K562 (cell line): Measurements from ENCODE around the gene B4GALT1. TPM values are rescaled to one million over a fixed set of nuclear protein-coding genes. Genes with fewer than 3 reads are reported as not detected.

Experiments used
- MCM3 ChIP-seq: fragments of 450-650 bp; IDR thresholded peaks from 2 replicates; pipeline ENCODE4 v1.6.1; 2016
- OTX1 ChIP-seq: fragments of 450-650 bp; formaldehyde crosslinking; IDR thresholded peaks from 2 replicates; pipeline ENCODE4 v1.4.0; 2022; ENCODE audit warnings: mild to moderate bottlenecking
- PHB ChIP-seq: fragments of 250-450 bp; sonication (Bioruptor Pico); IDR thresholded peaks from 2 replicates; pipeline ENCODE4 v1.5.0; 2021
- PHF8 ChIP-seq: fragments of 200-600 bp; sonication (generic); IDR thresholded peaks from 2 replicates; pipeline ENCODE4 v1.6.1; 2012; ENCODE audit warnings: mixed run types, mild to moderate bottlenecking, inconsistent platforms, low read length, moderate library complexity, borderline replicate concordance
- RAD51 ChIP-seq: fragments of 450-650 bp; IDR thresholded peaks from 2 replicates; pipeline ENCODE4 v1.7.1; 2016; ENCODE audit warnings: low read depth, mild to moderate bottlenecking, borderline replicate concordance
- SMAD3 ChIP-seq: fragments of 450-650 bp; formaldehyde crosslinking; conservative IDR thresholded peaks from 2 replicates; pipeline ENCODE4 v1.4.0; 2020; ENCODE audit warnings: mild to moderate bottlenecking
- SMARCA5 ChIP-seq: fragments of 450-650 bp; IDR thresholded peaks from 2 replicates; pipeline ENCODE4 v1.6.1; 2016
- SMARCE1 ChIP-seq: fragments of 450-650 bp; IDR thresholded peaks from 2 replicates; pipeline ENCODE4 v1.7.1; 2016; ENCODE audit warnings: mild to moderate bottlenecking
- TCF3 ChIP-seq: sonication (generic); formaldehyde crosslinking; IDR thresholded peaks from 2 replicates; pipeline ENCODE4 v1.4.0; 2020; ENCODE audit warnings: mild to moderate bottlenecking, missing genetic modification reagents
- ZNF232 ChIP-seq: sonication (generic); formaldehyde crosslinking; IDR thresholded peaks from 2 replicates; pipeline ENCODE4 v1.8.0; 2022; ENCODE audit warnings: mild to moderate bottlenecking, missing genetic modification reagents
- ZNF316 ChIP-seq: fragments of 450-650 bp; IDR thresholded peaks from 2 replicates; pipeline ENCODE4 v1.6.1; 2016
- ZNF431 ChIP-seq: sonication (generic); formaldehyde crosslinking; IDR thresholded peaks from 2 replicates; pipeline ENCODE4 v1.8.0; 2022; ENCODE audit warnings: mild to moderate bottlenecking, missing genetic modification reagents
- ZNF695 ChIP-seq: fragments of 450-650 bp; formaldehyde crosslinking; IDR thresholded peaks from 2 replicates; pipeline ENCODE4 v1.4.0; 2020; ENCODE audit warnings: mild to moderate bottlenecking, moderate library complexity
- ZZZ3 ChIP-seq: fragments of 450-650 bp; IDR thresholded peaks from 2 replicates; pipeline ENCODE4 v1.6.1; 2016; ENCODE audit warnings: antibody characterized with exemption, mild to moderate bottlenecking, moderate library complexity
- polyA plus RNA-seq, 8 experiments: library from polyadenylated mRNA; depleted of rRNA in 4 of 8; stranded (reverse) in 5 of 8; unstranded in 3 of 8; fragments of >200 nt; fragmentation: Nextera tagmentation in 2 of 8; fragmentation: Illumina TruSeq in 1 of 8; extraction: Ambion mirVana in 2 of 8; extraction: Trizol in 1 of 8; gene quantifications; 2 replicates each; pipeline versions ENCODE4 v1.2.1 to v1.2.3, GENCODE V29; 2011 to 2014; ENCODE audit warnings: inconsistent platforms in 1 of 8, missing spikeins in 1 of 8
- total RNA-seq, 7 experiments: library from RNA; depleted of rRNA in 6 of 7; stranded (reverse); fragments of >200 nt in 6 of 7; fragmentation: Illumina TruSeq in 2 of 7; extraction: Trizol in 2 of 7; gene quantifications; 2 replicates each; pipeline versions ENCODE4 v1.2.1 to v1.2.3, GENCODE V29; 2011 to 2021; ENCODE audit warnings: low replicate concordance in 1 of 7
- TF ChIP-seq, protein P1 (sequence below): fragments of 200-800 bp; sonication (Bioruptor generic); IDR thresholded peaks from 2 replicates; pipeline ENCODE4 v1.6.1; 2016; ENCODE audit warnings: missing genetic modification characterization, missing compliant biosample characterization
- TF ChIP-seq, protein P2 (sequence below): fragments of 250-450 bp; sonication (Bioruptor Pico); IDR thresholded peaks from 2 replicates; pipeline ENCODE4 v1.4.0; 2020
- TF ChIP-seq, protein P3 (sequence below): fragments of 250-450 bp; sonication (Bioruptor Pico); IDR thresholded peaks from 2 replicates; pipeline ENCODE4 v1.8.0; 2021; ENCODE audit warnings: borderline replicate concordance, mild to moderate bottlenecking, moderate library complexity; ENCODE audit not compliant: poor library complexity, severe bottlenecking
- TF ChIP-seq, protein P4 (sequence below): fragments of 450-650 bp; IDR thresholded peaks from 2 replicates; pipeline ENCODE4 v1.6.1; 2016; ENCODE audit warnings: antibody characterized with exemption
- TF ChIP-seq, protein P5 (sequence below): sonication (generic); IDR thresholded peaks from 2 replicates; pipeline ENCODE4 v1.6.1; 2016

Gene B4GALT1
- total and polyA plus RNA-seq, 9 of the 15 experiments (the other 6 are each of a cell fraction or from before 2014, with no cell fraction given): 4.1 to 26.8 (median 7.1) TPM

DNA sequence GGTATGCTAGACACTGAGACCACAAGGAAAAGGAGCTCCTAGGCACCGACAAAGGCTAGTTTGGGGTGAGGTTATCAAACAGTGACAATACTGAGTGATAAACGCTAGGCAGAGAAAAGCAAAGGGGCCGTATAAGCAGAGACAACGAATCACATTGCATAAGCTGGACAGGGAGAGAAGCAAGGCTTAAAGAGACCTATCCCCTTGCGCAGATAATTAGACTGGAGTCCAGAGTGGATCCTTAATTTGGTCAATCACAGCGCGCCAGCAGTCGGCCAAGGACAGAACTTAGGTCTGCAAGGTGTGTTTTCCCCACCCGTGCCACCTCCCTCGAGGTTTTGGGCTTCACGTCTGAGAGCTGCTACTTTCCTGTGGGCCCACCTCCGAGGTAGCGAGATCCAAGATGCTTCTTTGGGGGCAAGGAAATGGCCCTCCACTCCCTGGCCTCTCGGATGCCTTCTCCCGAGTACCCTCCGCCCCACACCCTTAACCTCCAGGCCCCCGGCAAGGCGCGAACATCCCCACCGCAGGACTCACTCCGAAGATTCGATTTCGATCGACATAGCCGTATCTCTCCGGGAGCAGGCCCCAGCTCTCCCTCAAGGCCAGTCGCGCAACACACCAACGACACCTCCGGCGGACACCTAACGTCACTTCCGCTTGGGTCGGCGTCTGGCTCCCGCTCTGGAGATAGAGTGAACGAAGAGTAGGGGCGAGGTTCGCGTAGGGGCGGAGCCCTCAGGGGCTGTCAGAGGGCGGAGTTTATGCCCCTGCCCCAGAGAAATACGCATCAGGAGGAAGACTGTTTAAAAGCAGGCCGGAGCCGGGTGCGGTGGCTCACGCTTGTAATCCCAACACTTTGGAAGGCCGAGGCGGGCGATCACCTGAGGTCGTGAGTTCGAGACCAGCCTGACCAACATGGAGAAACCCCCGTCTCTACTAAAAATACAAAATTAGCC, 90.8 kb downstream of the B4GALT1 start, which contains the start of gene SMU1 (continued):
- TF ChIP-seq, protein P1, sequence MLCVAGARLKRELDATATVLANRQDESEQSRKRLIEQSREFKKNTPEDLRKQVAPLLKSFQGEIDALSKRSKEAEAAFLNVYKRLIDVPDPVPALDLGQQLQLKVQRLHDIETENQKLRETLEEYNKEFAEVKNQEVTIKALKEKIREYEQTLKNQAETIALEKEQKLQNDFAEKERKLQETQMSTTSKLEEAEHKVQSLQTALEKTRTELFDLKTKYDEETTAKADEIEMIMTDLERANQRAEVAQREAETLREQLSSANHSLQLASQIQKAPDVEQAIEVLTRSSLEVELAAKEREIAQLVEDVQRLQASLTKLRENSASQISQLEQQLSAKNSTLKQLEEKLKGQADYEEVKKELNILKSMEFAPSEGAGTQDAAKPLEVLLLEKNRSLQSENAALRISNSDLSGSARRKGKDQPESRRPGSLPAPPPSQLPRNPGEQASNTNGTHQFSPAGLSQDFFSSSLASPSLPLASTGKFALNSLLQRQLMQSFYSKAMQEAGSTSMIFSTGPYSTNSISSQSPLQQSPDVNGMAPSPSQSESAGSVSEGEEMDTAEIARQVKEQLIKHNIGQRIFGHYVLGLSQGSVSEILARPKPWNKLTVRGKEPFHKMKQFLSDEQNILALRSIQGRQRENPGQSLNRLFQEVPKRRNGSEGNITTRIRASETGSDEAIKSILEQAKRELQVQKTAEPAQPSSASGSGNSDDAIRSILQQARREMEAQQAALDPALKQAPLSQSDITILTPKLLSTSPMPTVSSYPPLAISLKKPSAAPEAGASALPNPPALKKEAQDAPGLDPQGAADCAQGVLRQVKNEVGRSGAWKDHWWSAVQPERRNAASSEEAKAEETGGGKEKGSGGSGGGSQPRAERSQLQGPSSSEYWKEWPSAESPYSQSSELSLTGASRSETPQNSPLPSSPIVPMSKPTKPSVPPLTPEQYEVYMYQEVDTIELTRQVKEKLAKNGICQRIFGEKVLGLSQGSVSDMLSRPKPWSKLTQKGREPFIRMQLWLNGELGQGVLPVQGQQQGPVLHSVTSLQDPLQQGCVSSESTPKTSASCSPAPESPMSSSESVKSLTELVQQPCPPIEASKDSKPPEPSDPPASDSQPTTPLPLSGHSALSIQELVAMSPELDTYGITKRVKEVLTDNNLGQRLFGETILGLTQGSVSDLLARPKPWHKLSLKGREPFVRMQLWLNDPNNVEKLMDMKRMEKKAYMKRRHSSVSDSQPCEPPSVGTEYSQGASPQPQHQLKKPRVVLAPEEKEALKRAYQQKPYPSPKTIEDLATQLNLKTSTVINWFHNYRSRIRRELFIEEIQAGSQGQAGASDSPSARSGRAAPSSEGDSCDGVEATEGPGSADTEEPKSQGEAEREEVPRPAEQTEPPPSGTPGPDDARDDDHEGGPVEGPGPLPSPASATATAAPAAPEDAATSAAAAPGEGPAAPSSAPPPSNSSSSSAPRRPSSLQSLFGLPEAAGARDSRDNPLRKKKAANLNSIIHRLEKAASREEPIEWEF: no peak
- no peak for TF ChIP-seq ZNF316
- peak; percentile 89 for TF ChIP-seq ZZZ3
- no peak for TF ChIP-seq ZNF695 (CRISPR knock-in tag)
- TF ChIP-seq ZNF431: 0 out of 2 replicates have a peak, but pooled peaks have one; percentile 28
- no peak for TF ChIP-seq MCM3
- TF ChIP-seq, protein P2, sequence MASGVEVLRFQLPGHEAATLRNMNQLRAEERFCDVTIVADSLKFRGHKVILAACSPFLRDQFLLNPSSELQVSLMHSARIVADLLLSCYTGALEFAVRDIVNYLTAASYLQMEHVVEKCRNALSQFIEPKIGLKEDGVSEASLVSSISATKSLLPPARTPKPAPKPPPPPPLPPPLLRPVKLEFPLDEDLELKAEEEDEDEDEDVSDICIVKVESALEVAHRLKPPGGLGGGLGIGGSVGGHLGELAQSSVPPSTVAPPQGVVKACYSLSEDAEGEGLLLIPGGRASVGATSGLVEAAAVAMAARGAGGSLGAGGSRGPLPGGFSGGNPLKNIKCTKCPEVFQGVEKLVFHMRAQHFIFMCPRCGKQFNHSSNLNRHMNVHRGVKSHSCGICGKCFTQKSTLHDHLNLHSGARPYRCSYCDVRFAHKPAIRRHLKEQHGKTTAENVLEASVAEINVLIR: peak; percentile 94
- no peak for TF ChIP-seq OTX1 (CRISPR knock-in tag)
- peak; percentile 43; the same call in 1 of the 2 replicates for TF ChIP-seq SMARCA5
- TF ChIP-seq ZNF232 (CRISPR knock-in tag): no peak
- TF ChIP-seq TCF3 (CRISPR knock-in tag): 0 out of 2 replicates have a peak, but pooled peaks have one; percentile 27
- TF ChIP-seq, protein P3, sequence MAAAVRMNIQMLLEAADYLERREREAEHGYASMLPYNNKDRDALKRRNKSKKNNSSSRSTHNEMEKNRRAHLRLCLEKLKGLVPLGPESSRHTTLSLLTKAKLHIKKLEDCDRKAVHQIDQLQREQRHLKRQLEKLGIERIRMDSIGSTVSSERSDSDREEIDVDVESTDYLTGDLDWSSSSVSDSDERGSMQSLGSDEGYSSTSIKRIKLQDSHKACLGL: no peak
- TF ChIP-seq PHF8: peak; percentile 93
- TF ChIP-seq SMARCE1: no peak
- TF ChIP-seq, protein P4, sequence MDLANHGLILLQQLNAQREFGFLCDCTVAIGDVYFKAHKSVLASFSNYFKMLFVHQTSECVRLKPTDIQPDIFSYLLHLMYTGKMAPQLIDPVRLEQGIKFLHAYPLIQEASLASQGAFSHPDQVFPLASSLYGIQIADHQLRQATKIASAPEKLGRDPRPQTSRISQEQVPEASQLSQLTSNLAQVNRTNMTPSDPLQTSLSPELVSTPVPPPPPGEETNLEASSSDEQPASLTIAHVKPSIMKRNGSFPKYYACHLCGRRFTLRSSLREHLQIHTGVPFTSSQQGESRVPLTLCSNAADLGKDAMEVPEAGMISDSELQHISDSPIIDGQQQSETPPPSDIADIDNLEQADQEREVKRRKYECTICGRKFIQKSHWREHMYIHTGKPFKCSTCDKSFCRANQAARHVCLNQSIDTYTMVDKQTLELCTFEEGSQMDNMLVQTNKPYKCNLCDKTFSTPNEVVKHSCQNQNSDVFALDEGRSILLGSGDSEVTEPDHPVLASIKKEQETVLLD: no peak
- TF ChIP-seq, protein P5, sequence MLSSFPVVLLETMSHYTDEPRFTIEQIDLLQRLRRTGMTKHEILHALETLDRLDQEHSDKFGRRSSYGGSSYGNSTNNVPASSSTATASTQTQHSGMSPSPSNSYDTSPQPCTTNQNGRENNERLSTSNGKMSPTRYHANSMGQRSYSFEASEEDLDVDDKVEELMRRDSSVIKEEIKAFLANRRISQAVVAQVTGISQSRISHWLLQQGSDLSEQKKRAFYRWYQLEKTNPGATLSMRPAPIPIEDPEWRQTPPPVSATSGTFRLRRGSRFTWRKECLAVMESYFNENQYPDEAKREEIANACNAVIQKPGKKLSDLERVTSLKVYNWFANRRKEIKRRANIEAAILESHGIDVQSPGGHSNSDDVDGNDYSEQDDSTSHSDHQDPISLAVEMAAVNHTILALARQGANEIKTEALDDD: no peak
- TF ChIP-seq RAD51: no peak
- TF ChIP-seq SMAD3 (CRISPR knock-in tag): no peak
- TF ChIP-seq PHB: no peak
